H1 (cell line): ENCODE results near the gene SNX19. TPM values are rescaled to one million over a fixed set of nuclear protein-coding genes. Genes with fewer than 3 reads are reported as not detected.

ENCODE experiments used
- SUZ12 ChIP-seq: fragments of 200-600 bp; sonication (generic); IDR thresholded peaks from 2 replicates; pipeline ENCODE4 v1.6.1; 2012; ENCODE audit warnings: mild to moderate bottlenecking, inconsistent platforms, low read length, moderate library complexity, mixed read lengths
- TAF7 ChIP-seq: optimal IDR thresholded peaks from 2 replicates; pipeline ENCODE3; 2011; ENCODE audit warnings: low read depth, mild to moderate bottlenecking, inconsistent platforms, low read length, moderate library complexity, borderline replicate concordance
- polyA plus RNA-seq, 7 experiments: library from polyadenylated mRNA; depleted of rRNA in 3 of 7; stranded (reverse) in 5 of 7; unstranded in 2 of 7; fragments of >200 nt in 5 of 7; fragments of 200-250 nt in 2 of 7; gene quantifications; 1 replicate in 5 of 7; 2 replicates in 1 of 7; 4 replicates in 1 of 7; pipeline versions ENCODE4 v1.2.1 to v1.2.3, GENCODE V29; 2011 to 2013; ENCODE audit warnings: missing spikeins in 2 of 7, mixed read lengths in 2 of 7
- total RNA-seq: library from RNA; stranded (reverse); fragmentation: NEBNext Ultra II Directional; extraction: Animal tissue kit (Norgen Biotek cat#: 25700); gene quantifications from 2 replicates; pipeline ENCODE4 v1.2.1, GENCODE V29; 2021
- TF ChIP-seq, protein P1 (sequence below): fragments of 300-600 bp; sonication (generic); IDR thresholded peaks from 2 replicates; pipeline ENCODE4 v1.7.1; 2012; ENCODE audit warnings: low read length, moderate library complexity, mild to moderate bottlenecking, inconsistent platforms; ENCODE audit not compliant: insufficient replicate concordance

Gene SNX19
- total and polyA plus RNA-seq, 2 of the 8 experiments (the other 6 are each of a cell fraction or from before 2014, with no cell fraction given): 15.0 to 25.2 TPM

DNA sequence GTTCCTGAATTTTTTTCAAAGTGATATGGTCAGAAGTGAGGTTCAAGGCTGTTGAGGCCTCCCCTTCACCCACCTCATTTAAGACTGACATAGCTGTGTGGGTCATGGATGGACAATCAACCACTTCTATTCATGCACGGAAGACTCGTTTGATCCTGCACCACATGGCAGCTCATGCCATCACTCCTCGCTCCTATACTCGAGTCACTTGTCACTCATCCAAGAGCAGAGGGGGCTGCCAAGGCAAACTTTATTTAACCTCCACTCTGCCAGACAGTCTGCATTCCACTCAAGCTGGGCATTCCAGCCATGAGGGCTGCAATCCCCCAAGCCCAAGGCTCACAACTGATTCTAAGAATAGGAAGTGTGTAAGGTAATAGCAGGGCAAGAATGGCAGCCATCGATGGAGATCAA, 34.1 kb downstream of the SNX19 start (continued):
- TF ChIP-seq, protein P1, sequence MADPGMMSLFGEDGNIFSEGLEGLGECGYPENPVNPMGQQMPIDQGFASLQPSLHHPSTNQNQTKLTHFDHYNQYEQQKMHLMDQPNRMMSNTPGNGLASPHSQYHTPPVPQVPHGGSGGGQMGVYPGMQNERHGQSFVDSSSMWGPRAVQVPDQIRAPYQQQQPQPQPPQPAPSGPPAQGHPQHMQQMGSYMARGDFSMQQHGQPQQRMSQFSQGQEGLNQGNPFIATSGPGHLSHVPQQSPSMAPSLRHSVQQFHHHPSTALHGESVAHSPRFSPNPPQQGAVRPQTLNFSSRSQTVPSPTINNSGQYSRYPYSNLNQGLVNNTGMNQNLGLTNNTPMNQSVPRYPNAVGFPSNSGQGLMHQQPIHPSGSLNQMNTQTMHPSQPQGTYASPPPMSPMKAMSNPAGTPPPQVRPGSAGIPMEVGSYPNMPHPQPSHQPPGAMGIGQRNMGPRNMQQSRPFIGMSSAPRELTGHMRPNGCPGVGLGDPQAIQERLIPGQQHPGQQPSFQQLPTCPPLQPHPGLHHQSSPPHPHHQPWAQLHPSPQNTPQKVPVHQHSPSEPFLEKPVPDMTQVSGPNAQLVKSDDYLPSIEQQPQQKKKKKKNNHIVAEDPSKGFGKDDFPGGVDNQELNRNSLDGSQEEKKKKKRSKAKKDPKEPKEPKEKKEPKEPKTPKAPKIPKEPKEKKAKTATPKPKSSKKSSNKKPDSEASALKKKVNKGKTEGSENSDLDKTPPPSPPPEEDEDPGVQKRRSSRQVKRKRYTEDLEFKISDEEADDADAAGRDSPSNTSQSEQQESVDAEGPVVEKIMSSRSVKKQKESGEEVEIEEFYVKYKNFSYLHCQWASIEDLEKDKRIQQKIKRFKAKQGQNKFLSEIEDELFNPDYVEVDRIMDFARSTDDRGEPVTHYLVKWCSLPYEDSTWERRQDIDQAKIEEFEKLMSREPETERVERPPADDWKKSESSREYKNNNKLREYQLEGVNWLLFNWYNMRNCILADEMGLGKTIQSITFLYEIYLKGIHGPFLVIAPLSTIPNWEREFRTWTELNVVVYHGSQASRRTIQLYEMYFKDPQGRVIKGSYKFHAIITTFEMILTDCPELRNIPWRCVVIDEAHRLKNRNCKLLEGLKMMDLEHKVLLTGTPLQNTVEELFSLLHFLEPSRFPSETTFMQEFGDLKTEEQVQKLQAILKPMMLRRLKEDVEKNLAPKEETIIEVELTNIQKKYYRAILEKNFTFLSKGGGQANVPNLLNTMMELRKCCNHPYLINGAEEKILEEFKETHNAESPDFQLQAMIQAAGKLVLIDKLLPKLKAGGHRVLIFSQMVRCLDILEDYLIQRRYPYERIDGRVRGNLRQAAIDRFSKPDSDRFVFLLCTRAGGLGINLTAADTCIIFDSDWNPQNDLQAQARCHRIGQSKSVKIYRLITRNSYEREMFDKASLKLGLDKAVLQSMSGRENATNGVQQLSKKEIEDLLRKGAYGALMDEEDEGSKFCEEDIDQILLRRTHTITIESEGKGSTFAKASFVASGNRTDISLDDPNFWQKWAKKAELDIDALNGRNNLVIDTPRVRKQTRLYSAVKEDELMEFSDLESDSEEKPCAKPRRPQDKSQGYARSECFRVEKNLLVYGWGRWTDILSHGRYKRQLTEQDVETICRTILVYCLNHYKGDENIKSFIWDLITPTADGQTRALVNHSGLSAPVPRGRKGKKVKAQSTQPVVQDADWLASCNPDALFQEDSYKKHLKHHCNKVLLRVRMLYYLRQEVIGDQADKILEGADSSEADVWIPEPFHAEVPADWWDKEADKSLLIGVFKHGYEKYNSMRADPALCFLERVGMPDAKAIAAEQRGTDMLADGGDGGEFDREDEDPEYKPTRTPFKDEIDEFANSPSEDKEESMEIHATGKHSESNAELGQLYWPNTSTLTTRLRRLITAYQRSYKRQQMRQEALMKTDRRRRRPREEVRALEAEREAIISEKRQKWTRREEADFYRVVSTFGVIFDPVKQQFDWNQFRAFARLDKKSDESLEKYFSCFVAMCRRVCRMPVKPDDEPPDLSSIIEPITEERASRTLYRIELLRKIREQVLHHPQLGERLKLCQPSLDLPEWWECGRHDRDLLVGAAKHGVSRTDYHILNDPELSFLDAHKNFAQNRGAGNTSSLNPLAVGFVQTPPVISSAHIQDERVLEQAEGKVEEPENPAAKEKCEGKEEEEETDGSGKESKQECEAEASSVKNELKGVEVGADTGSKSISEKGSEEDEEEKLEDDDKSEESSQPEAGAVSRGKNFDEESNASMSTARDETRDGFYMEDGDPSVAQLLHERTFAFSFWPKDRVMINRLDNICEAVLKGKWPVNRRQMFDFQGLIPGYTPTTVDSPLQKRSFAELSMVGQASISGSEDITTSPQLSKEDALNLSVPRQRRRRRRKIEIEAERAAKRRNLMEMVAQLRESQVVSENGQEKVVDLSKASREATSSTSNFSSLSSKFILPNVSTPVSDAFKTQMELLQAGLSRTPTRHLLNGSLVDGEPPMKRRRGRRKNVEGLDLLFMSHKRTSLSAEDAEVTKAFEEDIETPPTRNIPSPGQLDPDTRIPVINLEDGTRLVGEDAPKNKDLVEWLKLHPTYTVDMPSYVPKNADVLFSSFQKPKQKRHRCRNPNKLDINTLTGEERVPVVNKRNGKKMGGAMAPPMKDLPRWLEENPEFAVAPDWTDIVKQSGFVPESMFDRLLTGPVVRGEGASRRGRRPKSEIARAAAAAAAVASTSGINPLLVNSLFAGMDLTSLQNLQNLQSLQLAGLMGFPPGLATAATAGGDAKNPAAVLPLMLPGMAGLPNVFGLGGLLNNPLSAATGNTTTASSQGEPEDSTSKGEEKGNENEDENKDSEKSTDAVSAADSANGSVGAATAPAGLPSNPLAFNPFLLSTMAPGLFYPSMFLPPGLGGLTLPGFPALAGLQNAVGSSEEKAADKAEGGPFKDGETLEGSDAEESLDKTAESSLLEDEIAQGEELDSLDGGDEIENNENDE: no peak
- no peak for TF ChIP-seq TAF7
- no peak for TF ChIP-seq SUZ12
